KMS-11 (cell line): Measurements from ENCODE around the gene KLHL14.
"Not testable (repeated sequence)": the region's sequence is repeated elsewhere in the genome, so short reads cannot be mapped to it uniquely, and the experiment has no call there.

Experiments used
- H2AFZ ChIP-seq: fragments of 200-600 bp; sonication (generic); 2 replicates; pipeline ENCODE4 v1.6.1; 2016; ENCODE audit warnings: antibody characterized with exemption, mixed run types, low read depth
- H3K27ac ChIP-seq: fragments of 200-600 bp; sonication (generic); 2 replicates; pipeline ENCODE4 v1.6.1; 2016; ENCODE audit warnings: mild to moderate bottlenecking, mixed run types
- H3K27me3 ChIP-seq: fragments of 200-600 bp; sonication (generic); 2 replicates; pipeline ENCODE4 v1.6.1; 2017; ENCODE audit warnings: mild to moderate bottlenecking, low read depth, mixed run types, moderate library complexity; ENCODE audit not compliant: insufficient read depth
- H3K36me3 ChIP-seq: fragments of 200-600 bp; sonication (generic); 2 replicates; pipeline ENCODE4 v1.6.1; 2017; ENCODE audit warnings: mild to moderate bottlenecking, mixed run types; ENCODE audit not compliant: insufficient read depth
- H3K4me1 ChIP-seq: fragments of 200-600 bp; sonication (generic); 2 replicates; pipeline ENCODE4 v1.6.1; 2016; ENCODE audit warnings: mild to moderate bottlenecking, low read depth, mixed run types; ENCODE audit not compliant: poor library complexity, severe bottlenecking
- H3K4me2 ChIP-seq: fragments of 200-600 bp; sonication (generic); 2 replicates; pipeline ENCODE4 v1.7.0; 2016; ENCODE audit warnings: mild to moderate bottlenecking, mixed run types
- H3K4me3 ChIP-seq: fragments of 200-600 bp; sonication (generic); IDR thresholded peaks from 2 replicates; pipeline ENCODE4 v1.6.1; 2017; ENCODE audit warnings: low read depth, low read length, mixed read lengths; ENCODE audit not compliant: insufficient read depth
- H3K79me2 ChIP-seq: fragments of 200-600 bp; sonication (generic); 2 replicates; pipeline ENCODE4 v1.6.1; 2016; ENCODE audit warnings: low read depth, mixed run types; ENCODE audit not compliant: insufficient read depth
- H3K9ac ChIP-seq: fragments of 200-600 bp; sonication (generic); 2 replicates; pipeline ENCODE4 v1.6.1; 2016; ENCODE audit warnings: mild to moderate bottlenecking, mixed run types
- H4K20me1 ChIP-seq: fragments of 200-600 bp; sonication (generic); 2 replicates; pipeline ENCODE4 v1.6.1; 2016; ENCODE audit warnings: mild to moderate bottlenecking, mixed run types; ENCODE audit not compliant: insufficient read depth
- CTCF ChIP-seq: fragments of 200-600 bp; sonication (generic); conservative IDR thresholded peaks from 2 replicates; pipeline ENCODE4 v1.6.1; 2017; ENCODE audit warnings: low read depth, mild to moderate bottlenecking, antibody characterized with exemption, low read length, moderate library complexity, mixed read lengths

The KLHL14 gene

GRCh38 chr18:32669549-32670165 is 103.2 kb downstream of the KLHL14 start:
- Histone ChIP-seq H3K79me2 (no peaks in the 10 kb centered on the region), H3K27me3 (no peaks in the 10 kb centered on the region), H3K27ac (no peak overlapping the region), H3K4me2 (no peak overlapping the region), H3K9ac (no peak overlapping the region), H3K4me1 (no peaks in the 10 kb centered on the region), H3K4me3 (no peak overlapping the region), H2AFZ (no peak overlapping the region), H4K20me1 (no peaks in the 10 kb centered on the region), H3K36me3 (no peaks in the 10 kb centered on the region)
- peak; percentile 27; the same call in 1 of the 2 replicates for TF ChIP-seq CTCF

DNA sequence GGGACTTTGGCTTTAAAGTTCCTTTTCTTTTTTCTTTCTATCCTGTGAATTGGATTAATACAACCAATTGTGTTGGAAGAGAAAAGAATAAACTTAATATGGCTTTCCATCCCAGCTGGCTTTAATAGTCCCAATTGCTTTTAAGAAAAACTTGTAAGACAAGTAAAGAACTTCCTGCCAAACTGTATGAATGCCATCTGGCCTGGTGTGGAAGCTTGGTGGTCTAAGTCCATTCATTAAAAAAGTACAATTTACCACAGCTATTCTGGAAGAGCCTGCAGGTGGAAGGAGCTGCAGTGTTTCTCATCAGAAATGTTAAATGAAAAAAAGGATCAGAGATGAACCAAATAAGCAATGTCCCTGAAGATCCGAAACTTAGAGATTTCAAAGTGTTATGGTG is 103.9 kb downstream of the KLHL14 start:
- Histone ChIP-seq H2AFZ (no peak overlapping the region), H3K9ac (no peak overlapping the region), H3K79me2 (no peaks in the 10 kb centered on the region), H3K4me1 (no peaks in the 10 kb centered on the region), H3K4me3 (no peak overlapping the region), H3K36me3 (no peaks in the 10 kb centered on the region), H3K27ac (no peak overlapping the region), H3K4me2 (no peak overlapping the region), H3K27me3 (no peaks in the 10 kb centered on the region), H4K20me1 (no peaks in the 10 kb centered on the region)
- TF ChIP-seq CTCF: no peak

DNA sequence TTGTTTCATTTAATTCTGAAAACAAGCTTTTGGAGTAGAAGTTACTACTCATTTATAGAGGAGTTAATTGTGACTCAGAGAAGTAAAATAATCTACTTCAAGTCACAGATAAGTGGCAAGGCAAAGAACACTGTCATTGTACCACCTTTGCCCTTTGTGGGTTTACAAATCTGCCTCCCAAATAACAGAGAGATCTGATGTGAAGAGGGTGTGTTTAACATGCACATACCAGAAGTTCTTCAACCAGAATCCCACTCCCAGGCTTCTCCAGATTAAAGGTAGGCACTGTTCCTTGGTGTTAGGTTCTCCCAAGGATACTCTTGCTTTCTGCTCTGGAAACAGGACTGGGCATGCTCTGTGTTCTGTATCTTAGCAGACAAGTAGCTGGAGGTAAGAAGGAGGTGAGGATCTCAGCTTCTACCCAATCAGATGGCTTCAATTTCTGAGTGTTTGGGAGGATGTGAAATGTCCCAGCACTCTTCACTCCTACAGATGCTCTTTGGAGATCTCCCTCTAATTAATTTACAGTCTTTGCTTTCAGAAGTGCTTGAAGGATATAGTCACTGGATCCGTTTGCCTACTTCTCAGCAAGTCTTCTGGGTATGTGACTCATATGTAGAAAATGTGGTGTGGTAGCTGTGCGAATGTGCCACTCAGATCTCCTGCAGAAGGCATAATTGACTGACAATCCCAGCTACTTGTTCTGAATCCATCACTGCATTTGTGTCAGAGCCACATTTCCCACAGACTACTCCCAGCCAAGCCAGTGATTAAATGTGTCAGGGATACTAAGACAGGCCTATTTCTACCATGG is 111.1 kb downstream of the KLHL14 start:
- no peak overlapping the region for H3K4me2 ChIP-seq

GRCh38 chr18:32654507-32654906 is 118.3 kb downstream of the KLHL14 start:
- H2AFZ ChIP-seq, H3K4me1 ChIP-seq, H4K20me1 ChIP-seq, H3K27me3 ChIP-seq, H3K36me3 ChIP-seq, H3K9ac ChIP-seq, H3K27ac ChIP-seq, H3K4me3 ChIP-seq, H3K4me2 ChIP-seq, H3K79me2 ChIP-seq: not testable (repeated sequence)

More for the DNA sequence above, 111.1 kb downstream of the KLHL14 start:
- H3K27ac ChIP-seq: no peak overlapping the region
- TF ChIP-seq CTCF: no peak
- no peaks in the 10 kb centered on the region for H3K36me3 ChIP-seq
- no peaks in the 10 kb centered on the region for H3K27me3 ChIP-seq
- H2AFZ ChIP-seq: no peak overlapping the region
- H4K20me1 ChIP-seq: no peaks in the 10 kb centered on the region
- H3K79me2 ChIP-seq: no peaks in the 10 kb centered on the region
- no peak overlapping the region for H3K4me3 ChIP-seq
- no peaks in the 10 kb centered on the region for H3K4me1 ChIP-seq
- no peak overlapping the region for H3K9ac ChIP-seq

GRCh38 chr18:32637659-32638058 is 135.2 kb downstream of the KLHL14 start:
- H3K79me2 ChIP-seq, H3K36me3 ChIP-seq, H3K4me3 ChIP-seq, H2AFZ ChIP-seq, H3K4me1 ChIP-seq, H3K27me3 ChIP-seq, H3K9ac ChIP-seq, H3K4me2 ChIP-seq, H3K27ac ChIP-seq, H4K20me1 ChIP-seq: not testable (repeated sequence)
